Spleen (tissue), 7 donors: ENCODE data around the gene FAIM2.

ENCODE experiments used
- POLR2AphosphoS5 ChIP-seq, 3 donors: sonication (generic); formaldehyde crosslinking; IDR thresholded peaks; one replicate each; pipeline ENCODE4 v1.5.1; 2017; ENCODE audit warnings: antibody characterized with exemption in 3 of 3
- TF ChIP-seq, protein P1 (sequence below), 11 experiments: fragments of 200-600 bp in 7 of 11; fragments of 450-650 bp in 4 of 11; sonication (generic) in 4 of 11; IDR thresholded peaks in 8 of 11; conservative IDR thresholded peaks in 3 of 11; 1 replicate in 7 of 11; 2 replicates in 4 of 11; pipeline versions ENCODE4 v1.4.0 to v1.8.0; 2016 to 2021; ENCODE audit warnings: antibody characterized with exemption in 11 of 11, inconsistent platforms in 4 of 11, mild to moderate bottlenecking in 1 of 11
- donor health status: DM: no; HTN: no; CAD: no; lungs with moderate emphysema.
- donor health status: DM: no; HTN: no; CAD: no.
- donor health status: DM: no; HTN: no; CAD: no.

DNA sequence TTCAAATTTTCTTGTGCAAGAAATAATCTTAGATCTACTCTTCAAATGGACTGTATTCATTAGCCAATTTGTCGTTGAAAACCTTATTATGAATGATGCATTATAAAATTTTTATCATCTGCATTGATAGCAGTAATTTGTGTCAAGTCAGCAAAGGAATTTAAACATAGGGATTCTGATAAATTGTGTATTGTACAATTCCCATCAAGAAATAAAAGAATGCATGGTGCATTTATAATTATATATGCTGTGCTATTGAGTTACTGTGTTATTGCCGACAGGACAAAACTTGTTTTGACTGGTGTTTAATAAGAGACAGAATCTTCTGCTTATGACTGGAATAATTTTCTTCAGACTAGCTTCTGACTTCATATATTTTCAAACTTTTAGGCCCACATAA lies 57.7 kb downstream of the FAIM2 start:
- no peak for TF ChIP-seq POLR2AphosphoS5 (IDR thresholded peaks at IDR 0.05)
- TF ChIP-seq, protein P1, sequence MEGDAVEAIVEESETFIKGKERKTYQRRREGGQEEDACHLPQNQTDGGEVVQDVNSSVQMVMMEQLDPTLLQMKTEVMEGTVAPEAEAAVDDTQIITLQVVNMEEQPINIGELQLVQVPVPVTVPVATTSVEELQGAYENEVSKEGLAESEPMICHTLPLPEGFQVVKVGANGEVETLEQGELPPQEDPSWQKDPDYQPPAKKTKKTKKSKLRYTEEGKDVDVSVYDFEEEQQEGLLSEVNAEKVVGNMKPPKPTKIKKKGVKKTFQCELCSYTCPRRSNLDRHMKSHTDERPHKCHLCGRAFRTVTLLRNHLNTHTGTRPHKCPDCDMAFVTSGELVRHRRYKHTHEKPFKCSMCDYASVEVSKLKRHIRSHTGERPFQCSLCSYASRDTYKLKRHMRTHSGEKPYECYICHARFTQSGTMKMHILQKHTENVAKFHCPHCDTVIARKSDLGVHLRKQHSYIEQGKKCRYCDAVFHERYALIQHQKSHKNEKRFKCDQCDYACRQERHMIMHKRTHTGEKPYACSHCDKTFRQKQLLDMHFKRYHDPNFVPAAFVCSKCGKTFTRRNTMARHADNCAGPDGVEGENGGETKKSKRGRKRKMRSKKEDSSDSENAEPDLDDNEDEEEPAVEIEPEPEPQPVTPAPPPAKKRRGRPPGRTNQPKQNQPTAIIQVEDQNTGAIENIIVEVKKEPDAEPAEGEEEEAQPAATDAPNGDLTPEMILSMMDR (IDR thresholded peaks at IDR 0.05 in 8 of 11, conservative IDR thresholded peaks at IDR 0.05 in 3 of 11): no peak
